Measurements from ENCODE around the gene SLC24A3.

- TF ChIP-seq, protein P1, sequence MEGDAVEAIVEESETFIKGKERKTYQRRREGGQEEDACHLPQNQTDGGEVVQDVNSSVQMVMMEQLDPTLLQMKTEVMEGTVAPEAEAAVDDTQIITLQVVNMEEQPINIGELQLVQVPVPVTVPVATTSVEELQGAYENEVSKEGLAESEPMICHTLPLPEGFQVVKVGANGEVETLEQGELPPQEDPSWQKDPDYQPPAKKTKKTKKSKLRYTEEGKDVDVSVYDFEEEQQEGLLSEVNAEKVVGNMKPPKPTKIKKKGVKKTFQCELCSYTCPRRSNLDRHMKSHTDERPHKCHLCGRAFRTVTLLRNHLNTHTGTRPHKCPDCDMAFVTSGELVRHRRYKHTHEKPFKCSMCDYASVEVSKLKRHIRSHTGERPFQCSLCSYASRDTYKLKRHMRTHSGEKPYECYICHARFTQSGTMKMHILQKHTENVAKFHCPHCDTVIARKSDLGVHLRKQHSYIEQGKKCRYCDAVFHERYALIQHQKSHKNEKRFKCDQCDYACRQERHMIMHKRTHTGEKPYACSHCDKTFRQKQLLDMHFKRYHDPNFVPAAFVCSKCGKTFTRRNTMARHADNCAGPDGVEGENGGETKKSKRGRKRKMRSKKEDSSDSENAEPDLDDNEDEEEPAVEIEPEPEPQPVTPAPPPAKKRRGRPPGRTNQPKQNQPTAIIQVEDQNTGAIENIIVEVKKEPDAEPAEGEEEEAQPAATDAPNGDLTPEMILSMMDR (IDR thresholded peaks at IDR 0.05; ENCODE audit: low read depth, low read length): no peak
- TF ChIP-seq POLR2A (IDR thresholded peaks at IDR 0.05; ENCODE audit: extremely low read depth, insufficient read length): no peak
Measured at GRCh38 chr20:19696620-19697019, 484.2 kb downstream of the SLC24A3 start.

Measured in NB4 (cell line).